ENCODE data around the gene UPF2. TPM values are rescaled to one million over a fixed set of nuclear protein-coding genes. Genes with fewer than 3 reads are reported as not detected.
"Not testable (repeated sequence)": the region's sequence is repeated elsewhere in the genome, so short reads cannot be mapped to it uniquely, and the experiment has no call there.

UPF2 gene
- total and polyA plus RNA-seq, 5 donors from 2014 or later = 5.5 to 29.9 (median 10.6) TPM

GRCh38 chr10:11895598-11895997 is 147.0 kb downstream of the UPF2 start:
- Mint-ChIP-seq H3K27ac (no peak overlapping the region), H3K9me3 (peaks cover 0 to 1% (median 0%) of the 10 kb centered on the region in 7 donors), H3K36me3 (no peaks in the 10 kb centered on the region), H3K27me3 (no peaks in the 10 kb centered on the region), H3K4me3 (no peak overlapping the region), H3K4me1 (peaks cover 0 to 7% (median under 1%) of the 10 kb centered on the region in 4 donors)
- Histone ChIP-seq H3K27ac (ENCODE audit: insufficient read depth, low read length, poor library complexity, severe bottlenecking) (no peak overlapping the region), H3K4me1 (ENCODE audit: control insufficient read depth, insufficient read depth, low read length, poor library complexity, severe bottlenecking) (peaks cover 6% of the 10 kb centered on the region), H3K27me3 (ENCODE audit: control insufficient read depth, insufficient read depth, low read length) (no peaks in the 10 kb centered on the region), H3K9me3 (ENCODE audit: control insufficient read depth in 2 of 2, low read length in 2 of 2) (no peaks in the 10 kb centered on the region), H3K36me3 (ENCODE audit: control insufficient read depth, insufficient read depth, low read length) (no peaks in the 10 kb centered on the region), H3K4me3 (ENCODE audit: low read depth, low read length) (no peak overlapping the region)
- DNase-seq = no peak
- no peak for ATAC-seq (ENCODE audit: low read depth in 2 of 2)

GRCh38 chr10:11895108-11895466 is 147.5 kb downstream of the UPF2 start:
- ATAC-seq (ENCODE audit: low read depth in 2 of 2) = no peak
- DNase-seq = no peak
- H3K36me3 Mint-ChIP-seq = no peaks in the 10 kb centered on the region
- Histone ChIP-seq H3K27ac (ENCODE audit: insufficient read depth, low read length, poor library complexity, severe bottlenecking) (no peak overlapping the region), H3K4me1 (ENCODE audit: control insufficient read depth, insufficient read depth, low read length, poor library complexity, severe bottlenecking) (peaks cover 6% of the 10 kb centered on the region), H3K9me3 (ENCODE audit: control insufficient read depth in 2 of 2, low read length in 2 of 2) (no peaks in the 10 kb centered on the region), H3K36me3 (ENCODE audit: control insufficient read depth, insufficient read depth, low read length) (no peaks in the 10 kb centered on the region), H3K4me3 (ENCODE audit: low read depth, low read length) (no peak overlapping the region), H3K27me3 (ENCODE audit: control insufficient read depth, insufficient read depth, low read length) (no peaks in the 10 kb centered on the region)
- no peak overlapping the region for H3K27ac Mint-ChIP-seq
- no peaks in the 10 kb centered on the region for H3K27me3 Mint-ChIP-seq
- peaks cover 0 to 7% (median under 1%) of the 10 kb centered on the region in 4 donors for H3K4me1 Mint-ChIP-seq
- H3K4me3 Mint-ChIP-seq = no peak overlapping the region
- H3K9me3 Mint-ChIP-seq = peaks cover 0 to 1% (median 0%) of the 10 kb centered on the region in 7 donors

GRCh38 chr10:11894381-11895107 is 148.1 kb downstream of the UPF2 start:
- H3K4me3 Mint-ChIP-seq = no peak overlapping the region
- H3K36me3 Mint-ChIP-seq = no peaks in the 10 kb centered on the region
- H3K4me1 Mint-ChIP-seq = peaks cover 0 to 7% (median under 1%) of the 10 kb centered on the region in 4 donors
- H3K9me3 ChIP-seq (ENCODE audit: control insufficient read depth in 2 of 2, low read length in 2 of 2) = no peaks in the 10 kb centered on the region
- H3K27ac ChIP-seq (ENCODE audit: insufficient read depth, low read length, poor library complexity, severe bottlenecking) = no peak overlapping the region
- H3K36me3 ChIP-seq (ENCODE audit: control insufficient read depth, insufficient read depth, low read length) = no peaks in the 10 kb centered on the region
- H3K9me3 Mint-ChIP-seq = peaks cover 0 to 1% (median 0%) of the 10 kb centered on the region in 7 donors
- H3K4me1 ChIP-seq (ENCODE audit: control insufficient read depth, insufficient read depth, low read length, poor library complexity, severe bottlenecking) = peaks cover 6% of the 10 kb centered on the region
- ATAC-seq (ENCODE audit: low read depth in 2 of 2) = no peak
- no peak overlapping the region for H3K27ac Mint-ChIP-seq
- DNase-seq = no peak
- no peaks in the 10 kb centered on the region for H3K27me3 ChIP-seq (ENCODE audit: control insufficient read depth, insufficient read depth, low read length)
- H3K4me3 ChIP-seq (ENCODE audit: low read depth, low read length) = no peak overlapping the region
- H3K27me3 Mint-ChIP-seq = no peaks in the 10 kb centered on the region

GRCh38 chr10:11893749-11894278 is 148.8 kb downstream of the UPF2 start:
- peaks cover 6% of the 10 kb centered on the region for H3K4me1 ChIP-seq (ENCODE audit: control insufficient read depth, insufficient read depth, low read length, poor library complexity, severe bottlenecking)
- no peak for DNase-seq
- H3K27ac ChIP-seq (ENCODE audit: insufficient read depth, low read length, poor library complexity, severe bottlenecking) = no peak overlapping the region
- Mint-ChIP-seq H3K4me3 (no peak overlapping the region), H3K36me3 (no peaks in the 10 kb centered on the region), H3K4me1 (peaks cover 0 to 7% (median under 1%) of the 10 kb centered on the region in 4 donors), H3K27ac (no peak overlapping the region), H3K27me3 (no peaks in the 10 kb centered on the region), H3K9me3 (peaks cover 0 to 1% (median 0%) of the 10 kb centered on the region in 7 donors)
- ATAC-seq (ENCODE audit: low read depth in 2 of 2) = no peak
- H3K27me3 ChIP-seq (ENCODE audit: control insufficient read depth, insufficient read depth, low read length) = no peaks in the 10 kb centered on the region
- no peaks in the 10 kb centered on the region for H3K36me3 ChIP-seq (ENCODE audit: control insufficient read depth, insufficient read depth, low read length)
- no peak overlapping the region for H3K4me3 ChIP-seq (ENCODE audit: low read depth, low read length)
- H3K9me3 ChIP-seq (ENCODE audit: control insufficient read depth in 2 of 2, low read length in 2 of 2) = no peaks in the 10 kb centered on the region

- H3K4me1 ChIP-seq (ENCODE audit: control insufficient read depth, insufficient read depth, low read length, poor library complexity, severe bottlenecking) = peaks cover 6% of the 10 kb centered on the region
These were observed 150.7 kb downstream of the UPF2 start for GRCh38 chr10:11891776-11892486.

GRCh38 chr10:11889263-11889662 is 153.3 kb downstream of the UPF2 start:
- H3K4me3 Mint-ChIP-seq; H3K4me1 ChIP-seq (ENCODE audit: control insufficient read depth, insufficient read depth, low read length, poor library complexity, severe bottlenecking); H3K9me3 ChIP-seq (ENCODE audit: control insufficient read depth in 2 of 2, low read length in 2 of 2); H3K9me3 Mint-ChIP-seq; H3K4me3 ChIP-seq (ENCODE audit: low read depth, low read length); H3K27ac ChIP-seq (ENCODE audit: insufficient read depth, low read length, poor library complexity, severe bottlenecking); H3K27me3 Mint-ChIP-seq; H3K36me3 ChIP-seq (ENCODE audit: control insufficient read depth, insufficient read depth, low read length); H3K27ac Mint-ChIP-seq; DNase-seq; H3K4me1 Mint-ChIP-seq; H3K36me3 Mint-ChIP-seq; ATAC-seq (ENCODE audit: low read depth in 2 of 2); H3K27me3 ChIP-seq (ENCODE audit: control insufficient read depth, insufficient read depth, low read length): not testable (repeated sequence)

More at GRCh38 chr10:11891776-11892486, 150.7 kb downstream of the UPF2 start:
- Histone ChIP-seq H3K36me3 (ENCODE audit: control insufficient read depth, insufficient read depth, low read length) (no peaks in the 10 kb centered on the region), H3K27ac (ENCODE audit: insufficient read depth, low read length, poor library complexity, severe bottlenecking) (no peak overlapping the region), H3K9me3 (ENCODE audit: control insufficient read depth in 2 of 2, low read length in 2 of 2) (no peaks in the 10 kb centered on the region), H3K27me3 (ENCODE audit: control insufficient read depth, insufficient read depth, low read length) (no peaks in the 10 kb centered on the region), H3K4me3 (ENCODE audit: low read depth, low read length) (no peak overlapping the region)
- H3K9me3 Mint-ChIP-seq = peaks cover 0 to 1% (median 0%) of the 10 kb centered on the region in 7 donors
- no peak overlapping the region for H3K27ac Mint-ChIP-seq
- no peaks in the 10 kb centered on the region for H3K27me3 Mint-ChIP-seq
- DNase-seq = no peak
- ATAC-seq (ENCODE audit: low read depth in 2 of 2) = no peak
- no peak overlapping the region for H3K4me3 Mint-ChIP-seq
- no peaks in the 10 kb centered on the region for H3K36me3 Mint-ChIP-seq
- peaks cover 0 to 6% (median 0%) of the 10 kb centered on the region in 4 donors for H3K4me1 Mint-ChIP-seq

- Mint-ChIP-seq H3K27ac (no peak overlapping the region), H3K27me3 (no peaks in the 10 kb centered on the region)
These were observed 155.0 kb downstream of the UPF2 start for GRCh38 chr10:11887381-11888227.

More at GRCh38 chr10:11887381-11888227, 155.0 kb downstream of the UPF2 start:
- no peaks in the 10 kb centered on the region for H3K36me3 ChIP-seq (ENCODE audit: control insufficient read depth, insufficient read depth, low read length)
- no peaks in the 10 kb centered on the region for H3K27me3 ChIP-seq (ENCODE audit: control insufficient read depth, insufficient read depth, low read length)
- ATAC-seq (ENCODE audit: low read depth in 2 of 2) (no peak), DNase-seq (no peak)
- H3K4me3 ChIP-seq (ENCODE audit: low read depth, low read length) = no peak overlapping the region
- Mint-ChIP-seq H3K36me3 (no peaks in the 10 kb centered on the region), H3K9me3 (no peaks in the 10 kb centered on the region), H3K4me1 (peaks cover 0 to 2% (median under 1%) of the 10 kb centered on the region in 4 donors), H3K4me3 (no peak overlapping the region)
- H3K9me3 ChIP-seq (ENCODE audit: control insufficient read depth in 2 of 2, low read length in 2 of 2) = no peaks in the 10 kb centered on the region
- no peak overlapping the region for H3K27ac ChIP-seq (ENCODE audit: insufficient read depth, low read length, poor library complexity, severe bottlenecking)
- H3K4me1 ChIP-seq (ENCODE audit: control insufficient read depth, insufficient read depth, low read length, poor library complexity, severe bottlenecking) = no peaks in the 10 kb centered on the region
